Occipital lobe (tissue), 2 donors: Measurements from ENCODE around the gene TFAP2A. TPM values are rescaled to one million over a fixed set of nuclear protein-coding genes. Genes with fewer than 3 reads are reported as not detected.

Experiments
- DNase-seq: peaks from one replicate; lab custom pipeline; 2025; lab: John Stamatoyannopoulos, UW
- total RNA-seq: library from RNA; depleted of rRNA; stranded (reverse); fragments of >200 nt; gene quantifications from one replicate; pipeline ENCODE4 v1.2.3, GENCODE V29; 2014

TFAP2A gene
- total RNA-seq, 1 donor from 2014 or later: not detected

GRCh38 chr6:10412461-10413261 is 2.2 kb downstream of the TFAP2A start:
- no peak for DNase-seq

- DNase-seq: no peak
Measured at GRCh38 chr6:10411971-10412460, 2.9 kb downstream of the TFAP2A start.

- no peak for DNase-seq
Measured at GRCh38 chr6:10411131-10411970, 3.5 kb downstream of the TFAP2A start.

- DNase-seq: no peak
Measured at GRCh38 chr6:10410207-10411050, 4.4 kb downstream of the TFAP2A start.

GRCh38 chr6:10409731-10410206 is 5.1 kb downstream of the TFAP2A start:
- no peak for DNase-seq

- no peak for DNase-seq
Measured at GRCh38 chr6:10409233-10409721, 5.6 kb downstream of the TFAP2A start.

GRCh38 chr6:10408457-10408856 is 6.4 kb downstream of the TFAP2A start:
- DNase-seq: no peak

- DNase-seq: no peak
Measured at GRCh38 chr6:10407674-10408054, 7.2 kb downstream of the TFAP2A start.

GRCh38 chr6:10407018-10407673 is 7.7 kb downstream of the TFAP2A start:
- DNase-seq: no peak

- DNase-seq: no peak
Measured at GRCh38 chr6:10406556-10406955, 8.3 kb downstream of the TFAP2A start.

GRCh38 chr6:10405513-10405900 is 9.4 kb downstream of the TFAP2A start:
- DNase-seq: no peak

GRCh38 chr6:10404799-10405512 is 9.9 kb downstream of the TFAP2A start:
- no peak for DNase-seq

- DNase-seq: peak; percentile 70
Measured at GRCh38 chr6:10404107-10404798, 10.6 kb downstream of the TFAP2A start.

GRCh38 chr6:10403385-10404106 is 11.3 kb downstream of the TFAP2A start:
- DNase-seq: no peak

GRCh38 chr6:10402648-10403311 is 12.1 kb downstream of the TFAP2A start:
- no peak for DNase-seq

GRCh38 chr6:10401632-10402223 is 13.1 kb downstream of the TFAP2A start:
- no peak for DNase-seq

- DNase-seq: no peak
Measured at GRCh38 chr6:10401004-10401536, 13.8 kb downstream of the TFAP2A start.
